ENCODE results near the gene PINLYP. TPM values are rescaled to one million over a fixed set of nuclear protein-coding genes. Genes with fewer than 3 reads are reported as not detected.
A peak's percentile ranks its signal among the peaks of the same experiment; 100 is the strongest.

The PINLYP gene
- total and polyA plus RNA-seq, 9 of the 15 experiments (the other 6 are each of a cell fraction or from before 2014, with no cell fraction given): 1.00 to 6.7 (median 2.2) TPM

DNA sequence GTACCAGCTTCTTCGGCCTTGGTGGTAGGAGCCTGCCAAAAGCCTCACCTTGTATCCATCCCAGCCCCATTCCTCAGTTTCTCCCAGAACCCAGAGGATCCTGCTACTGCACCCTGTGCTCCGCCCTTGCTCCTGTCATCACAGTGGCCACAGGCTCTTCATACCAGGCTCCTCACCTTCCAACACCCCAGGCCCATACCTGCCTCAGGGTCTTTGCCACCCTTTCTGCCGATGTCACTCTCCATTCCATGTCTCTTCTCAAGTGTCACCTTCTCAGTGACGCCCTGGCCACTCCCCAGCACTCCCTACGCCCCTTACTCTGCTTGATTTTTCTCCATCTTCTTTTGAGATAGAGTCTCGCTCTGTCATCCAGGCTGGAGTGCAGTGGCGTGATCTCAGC, 34.3 kb downstream of the PINLYP start:
- Histone ChIP-seq H3K4me2 (ENCODE audit: insufficient read depth, low read length) (peak overlapping the region; percentile 46), H3K79me2 (ENCODE audit: control insufficient read depth, insufficient read depth, low read length) (peaks cover 11% of the 10 kb centered on the region; the same call in 2 of the 3 replicates), H3K4me3 (no peak overlapping the region), H3K4me1 (replicated peaks in 1 of 2; ENCODE audit: control insufficient read depth in 2 of 2, insufficient read depth in 2 of 2, low read length in 2 of 2) (peaks cover 20 to 30% of the 10 kb centered on the region in 2 experiments), H2AFZ (ENCODE audit: low read depth, low read length) (0 out of 2 replicates have a peak overlapping the region, but pooled peaks have one; percentile 44), H3K9ac (ENCODE audit: insufficient read depth in 1 of 2, low read depth in 2 of 2, low read length in 2 of 2) (peak overlapping the region in 1 of 2 experiments; percentile 2; a peak in 2 of 4 replicates), H3K9me3 (replicated peaks; ENCODE audit: control insufficient read depth, insufficient read depth, low read depth, low read length) (no peaks in the 10 kb centered on the region), H3K27me3 (ENCODE audit: control insufficient read depth in 2 of 2, insufficient read depth in 2 of 2, low read length in 2 of 2) (no peaks in the 10 kb centered on the region), H3K9me1 (ENCODE audit: control insufficient read depth, insufficient read depth, low read length) (peaks cover 6% of the 10 kb centered on the region), H3K27ac (ENCODE audit: extremely low read depth, low read depth, low read length) (peak overlapping the region; percentile 58; the same call in 1 of the 3 replicates), H3K36me3 (ENCODE audit: control insufficient read depth, insufficient read depth, low read length) (peaks cover 53% of the 10 kb centered on the region; the same call in 2 of the 3 replicates), H4K20me1 (replicated peaks; ENCODE audit: control insufficient read depth, insufficient read depth, low read length) (no peaks in the 10 kb centered on the region)
- DNase-seq (ENCODE audit: extremely low read depth in 1 of 4, low spot score in 3 of 4) (peak in 1 of 4 experiments; percentile 39), FAIRE-seq (no peak), ATAC-seq (peak; percentile 76)
- intact Hi-C loops (cut with micrococcal nuclease) (no loop called here), in situ Hi-C loops (cut with MboI) (no loop called here)
- ChIA-PET POLR2A (interaction anchor here (0.6 to 8.7 kb wide), 5 partner anchors 8 to 142 kb away, joined by 3 to 60 read pairs (median 3); partner anchors contain the start of genes IRGQ and ZNF576), CTCF (ENCODE audit: low intra/inter-chr PET ratio) (no interaction called here)
- no TSS peak for BruUV-seq (replicated peaks)
- TF ChIP-seq ZNF174 (CRISPR knock-in tag; IDR thresholded peaks at IDR 0.05) (no peak), NFRKB (IDR thresholded peaks at IDR 0.05; ENCODE audit: low read depth) (peak; percentile 52; the same call in 1 of the 2 replicates), ZNF347 (CRISPR knock-in tag; IDR thresholded peaks at IDR 0.05; ENCODE audit: low read depth) (no peak), SMARCE1 (IDR thresholded peaks at IDR 0.05) (0 out of 2 replicates have a peak, but pooled peaks have one; percentile 10), SRSF3 (IDR thresholded peaks at IDR 0.05; ENCODE audit: insufficient read depth, low read length) (no peak), ZNF311 (CRISPR knock-in tag; IDR thresholded peaks at IDR 0.05) (no peak), DPF2 (IDR thresholded peaks at IDR 0.05) (peak; percentile 37; the same call in 1 of the 2 replicates), ATF7 (IDR thresholded peaks at IDR 0.05) (no peak), JUND (IDR thresholded peaks at IDR 0.05; ENCODE audit: borderline replicate concordance, low read depth, low read length) (no peak), JUND (tag; IDR thresholded peaks at IDR 0.05; ENCODE audit: borderline replicate concordance, low read depth, low read length) (0 out of 3 replicates have a peak, but pooled peaks have one; percentile 10), ESRRB (CRISPR knock-in tag; IDR thresholded peaks at IDR 0.05; ENCODE audit: borderline replicate concordance) (no peak)
- WGBS (ENCODE audit: insufficient coverage, low coverage, missing lambda C conversion rate): 64% methylated on average over 7 of the region's 7 CpGs

Data from K562 (cell line).